ENCODE data around the gene TBC1D22A.
A peak's percentile ranks its signal among the peaks of the same experiment; 100 is the strongest.
"Not testable (repeated sequence)": the region's sequence is repeated elsewhere in the genome, so short reads cannot be mapped to it uniquely, and the experiment has no call there.

The TBC1D22A gene

GRCh38 chr22:47102081-47102480 lies 339.6 kb downstream of the TBC1D22A start:
- no peak for DNase-seq (ENCODE audit: low read depth)

GRCh38 chr22:47102648-47103047 lies 340.2 kb downstream of the TBC1D22A start:
- no peak for DNase-seq (ENCODE audit: low read depth)

- DNase-seq (ENCODE audit: low read depth) = no peak
Observed at GRCh38 chr22:47105085-47105484, 342.6 kb downstream of the TBC1D22A start.

- DNase-seq (ENCODE audit: low read depth) = no peak
Observed at GRCh38 chr22:47106806-47107205, 344.4 kb downstream of the TBC1D22A start.

GRCh38 chr22:47107431-47107830 lies 345.0 kb downstream of the TBC1D22A start:
- DNase-seq (ENCODE audit: low read depth) = peak; percentile 48

- peak; percentile 12 for DNase-seq (ENCODE audit: low read depth)
Observed at GRCh38 chr22:47110817-47111443, 348.5 kb downstream of the TBC1D22A start.

- no peak for DNase-seq (ENCODE audit: low read depth)
Observed at GRCh38 chr22:47111626-47112581, 349.5 kb downstream of the TBC1D22A start.

- DNase-seq (ENCODE audit: low read depth) = no peak
Observed at GRCh38 chr22:47112582-47112965, 350.1 kb downstream of the TBC1D22A start.

GRCh38 chr22:47112994-47113852 lies 350.8 kb downstream of the TBC1D22A start:
- no peak for DNase-seq (ENCODE audit: low read depth)

GRCh38 chr22:47113853-47114415 lies 351.5 kb downstream of the TBC1D22A start:
- DNase-seq (ENCODE audit: low read depth) = no peak

GRCh38 chr22:47114813-47115517 lies 352.5 kb downstream of the TBC1D22A start:
- no peak for DNase-seq (ENCODE audit: low read depth)

GRCh38 chr22:47115518-47115890 lies 353.1 kb downstream of the TBC1D22A start:
- DNase-seq (ENCODE audit: low read depth) = no peak

GRCh38 chr22:47115921-47116320 lies 353.5 kb downstream of the TBC1D22A start:
- no peak for DNase-seq (ENCODE audit: low read depth)

- DNase-seq (ENCODE audit: low read depth) = no peak
Observed at GRCh38 chr22:47116426-47117341, 354.2 kb downstream of the TBC1D22A start.

- DNase-seq (ENCODE audit: low read depth) = not testable (repeated sequence)
Observed at GRCh38 chr22:47117442-47117841, 355.0 kb downstream of the TBC1D22A start.

- no peak for DNase-seq (ENCODE audit: low read depth)
Observed at GRCh38 chr22:47119181-47119580, 356.7 kb downstream of the TBC1D22A start.

- DNase-seq (ENCODE audit: low read depth) = no peak
Observed at GRCh38 chr22:47120399-47120798, 357.9 kb downstream of the TBC1D22A start.

- DNase-seq (ENCODE audit: low read depth) = no peak
Observed at GRCh38 chr22:47121791-47122190, 359.3 kb downstream of the TBC1D22A start.

GRCh38 chr22:47122441-47123000 lies 360.1 kb downstream of the TBC1D22A start:
- DNase-seq (ENCODE audit: low read depth) = no peak

All from fibroblast of gingiva (primary cell).